Left ventricle myocardium inferior (tissue), 1 donor: ENCODE data around the gene ERICH4. TPM values are rescaled to one million over a fixed set of nuclear protein-coding genes. Genes with fewer than 3 reads are reported as not detected.

ENCODE experiments used
- DNase-seq: peaks from one replicate; pipeline ENCODE4 v3.0.0-alpha.2; 2020
- H3K27ac ChIP-seq: fragments of 200-600 bp; replicated peaks from 2 replicates; pipeline ENCODE4 v1.8.0; 2021
- H3K27me3 ChIP-seq: fragments of 200-600 bp; 2 replicates; pipeline ENCODE4 v1.8.0; 2021; ENCODE audit warnings: low read depth
- H3K36me3 ChIP-seq: fragments of 200-600 bp; 2 replicates; pipeline ENCODE4 v1.8.0; 2021
- H3K4me1 ChIP-seq: fragments of 200-600 bp; 2 replicates; pipeline ENCODE4 v1.8.0; 2021
- H3K4me3 ChIP-seq: fragments of 200-600 bp; 2 replicates; pipeline ENCODE4 v1.8.0; 2021; ENCODE audit warnings: mild to moderate bottlenecking, moderate library complexity
- H3K9me3 ChIP-seq: fragments of 200-600 bp; replicated peaks from 2 replicates; pipeline ENCODE4 v1.8.0; 2021
- CTCF ChIP-seq: fragments of 200-600 bp; IDR thresholded peaks from 2 replicates; pipeline ENCODE4 v1.8.0; 2021; ENCODE audit warnings: antibody characterized with exemption, mild to moderate bottlenecking, borderline replicate concordance
- intact Hi-C: fragments of 100-400 bp; cut with micrococcal nuclease; formaldehyde crosslinking; loops from one replicate; pipeline ENCODE4 v1.11.0; 2022
- total RNA-seq: library from RNA; stranded (reverse); fragmentation: NEBNext Ultra II Directional; extraction: Animal tissue kit (Norgen Biotek cat#: 25700); gene quantifications from one replicate; pipeline ENCODE4 v1.2.1, GENCODE V29; 2021
- donor health status: DM: no; HTN: yes; CAD: no; lungs with severe emphysema.

Gene ERICH4
- total RNA-seq, 1 donor from 2014 or later = not detected

GRCh38 chr19:41492843-41493242, 49.9 kb downstream of the ERICH4 start:
- Histone ChIP-seq H3K36me3 (peaks cover 7% of the 10 kb centered on the region), H3K4me1 (peaks cover 32% of the 10 kb centered on the region), H3K9me3 (peaks cover 6% of the 10 kb centered on the region), H3K4me3 (no peak overlapping the region), H3K27me3 (peaks cover under 1% of the 10 kb centered on the region), H3K27ac (no peak overlapping the region)
- TF ChIP-seq CTCF = no peak
- DNase-seq = no peak
- intact Hi-C loops = no loop called here

Other genes starting within 250 kb of the ERICH4 start
- gene CYP2S1, start 249.9 kb upstream of the ERICH4 start, total RNA-seq = 0.44 TPM
- 13.6 TPM for gene AXL, start 223.9 kb upstream of the ERICH4 start, total RNA-seq
- gene HNRNPUL1, start 178.8 kb upstream of the ERICH4 start, total RNA-seq = 103 TPM
- gene CCDC97, start 133.0 kb upstream of the ERICH4 start, total RNA-seq = 15.5 TPM
- gene TGFB1, start 89.2 kb upstream of the ERICH4 start, total RNA-seq = 14.9 TPM
- gene B9D2, start 79.0 kb upstream of the ERICH4 start, total RNA-seq = 2.5 TPM
- 2.8 TPM for gene TMEM91, start 66.6 kb upstream of the ERICH4 start, total RNA-seq
- 17.4 TPM for gene EXOSC5, start 45.8 kb upstream of the ERICH4 start, total RNA-seq
- 51.0 TPM for gene BCKDHA, start 45.3 kb upstream of the ERICH4 start, total RNA-seq
- 10.3 TPM for gene B3GNT8, start 15.8 kb upstream of the ERICH4 start, total RNA-seq
- gene DMAC2, start 3.2 kb upstream of the ERICH4 start, total RNA-seq = 125 TPM
- 0.60 TPM for gene CEACAM21, start 133.0 kb downstream of the ERICH4 start, total RNA-seq
- gene CEACAM4, start 183.9 kb downstream of the ERICH4 start, total RNA-seq = 0.25 TPM
- gene CEACAM7, start 245.1 kb downstream of the ERICH4 start, total RNA-seq = 0.16 TPM